22Rv1 (cell line): ENCODE data around the gene FEV.

Experiments used
- H3K27ac ChIP-seq: fragments of 450-650 bp; 2 replicates; pipeline ENCODE4 v1.5.1; 2017
- CTCF ChIP-seq: fragments of 450-650 bp; IDR thresholded peaks from 2 replicates; pipeline ENCODE4 v1.5.1; 2017; ENCODE audit warnings: mild to moderate bottlenecking
- ZFX ChIP-seq: fragments of 450-650 bp; IDR thresholded peaks from 2 replicates; pipeline ENCODE4 v1.6.1; 2017; ENCODE audit warnings: antibody characterized with exemption, borderline replicate concordance

Gene FEV

DNA sequence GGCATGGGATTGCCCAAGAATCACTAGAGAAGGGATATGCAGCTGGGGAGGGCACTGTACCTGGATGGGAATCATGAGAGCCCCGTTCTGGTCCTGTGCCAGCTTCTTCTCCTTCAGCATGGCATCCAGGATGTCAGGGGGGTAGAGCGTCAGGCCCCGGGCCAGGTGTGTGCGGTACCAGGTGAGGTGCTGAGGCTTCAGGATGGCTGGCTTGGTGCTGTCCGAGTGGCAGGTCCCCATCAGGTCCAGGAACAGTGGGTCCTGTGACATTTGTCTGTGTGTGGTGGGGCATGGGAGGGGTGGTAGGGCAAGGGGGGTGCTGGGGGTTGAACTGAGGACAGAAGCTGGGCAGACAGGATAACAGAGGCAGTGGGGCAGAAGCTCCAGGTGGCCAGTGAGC lies 43.2 kb upstream of the FEV start:
- TF ChIP-seq CTCF (no peak), ZFX (no peak)
- no peak overlapping the region for H3K27ac ChIP-seq

- TF ChIP-seq CTCF: no peak
These were observed 42.6 kb upstream of the FEV start for GRCh38 chr2:219027511-219028055.

DNA sequence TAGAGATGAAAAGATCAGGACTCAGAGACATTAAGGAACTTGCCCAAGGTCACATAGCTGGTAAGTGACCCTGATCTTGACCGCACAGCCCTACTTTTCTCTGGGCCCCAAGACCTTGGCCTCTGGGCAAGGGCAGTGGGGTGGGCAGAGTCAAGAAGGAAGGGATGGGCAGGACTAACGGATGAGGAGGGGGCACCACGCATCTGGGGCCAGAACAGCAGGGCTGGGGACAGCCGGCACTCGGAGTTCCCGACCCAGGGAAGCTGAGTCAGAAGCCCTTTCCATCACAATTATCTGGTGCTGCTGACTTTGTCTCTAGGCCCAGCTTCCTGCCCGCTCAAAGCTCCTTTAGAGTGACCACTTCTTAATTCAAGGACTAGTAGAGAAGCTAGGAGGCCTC lies 42.0 kb upstream of the FEV start:
- TF ChIP-seq CTCF (no peak), ZFX (no peak)
- H3K27ac ChIP-seq: no peak overlapping the region

More at GRCh38 chr2:219027511-219028055, 42.6 kb upstream of the FEV start:
- no peak overlapping the region for H3K27ac ChIP-seq

DNA sequence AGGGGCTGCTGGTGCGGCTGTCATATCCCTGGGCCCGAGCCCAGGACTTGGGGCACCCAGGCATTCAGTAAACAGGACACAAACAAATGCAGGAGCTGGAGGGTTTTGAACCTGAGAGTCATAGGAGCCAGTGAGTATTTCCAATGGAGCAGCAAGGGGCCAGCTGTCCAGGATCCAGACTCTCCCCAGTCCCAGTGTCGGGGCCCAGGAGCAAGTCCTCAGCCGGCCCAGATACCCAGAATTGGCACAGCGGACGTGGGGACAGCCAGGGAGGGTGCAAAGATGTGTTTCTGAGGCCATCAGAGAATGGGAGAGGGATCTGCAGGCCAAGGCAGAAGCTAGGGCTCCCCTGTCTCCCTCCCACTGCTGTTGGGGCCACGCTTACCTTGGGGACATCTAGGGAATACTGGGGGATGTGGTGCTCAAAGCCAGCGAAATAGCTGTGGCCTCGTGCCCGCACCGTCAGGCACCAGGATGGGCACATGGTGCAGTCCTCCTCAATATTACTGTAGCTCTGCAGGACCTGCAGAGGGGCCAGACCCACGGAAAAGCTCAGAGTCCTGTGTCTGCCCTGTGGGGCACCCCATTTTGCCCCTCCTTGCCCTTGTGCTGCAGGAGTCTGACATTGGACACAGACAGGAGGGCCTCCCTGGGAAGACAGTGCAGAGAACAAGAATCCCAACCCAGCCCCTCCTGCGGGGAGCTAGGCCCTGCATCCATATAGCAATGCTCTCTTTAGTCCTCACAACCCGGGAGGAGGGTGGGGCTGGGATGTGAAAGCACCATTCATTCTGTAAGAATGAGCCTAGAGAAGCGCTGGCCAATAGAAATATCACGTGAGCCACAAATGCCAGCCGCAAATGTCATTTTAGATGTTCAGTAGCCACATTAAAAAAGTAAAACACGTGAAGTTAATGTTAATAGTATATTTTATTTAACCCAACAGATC lies 40.9 kb upstream of the FEV start:
- TF ChIP-seq CTCF (no peak), ZFX (no peak)
- H3K27ac ChIP-seq: no peak overlapping the region

DNA sequence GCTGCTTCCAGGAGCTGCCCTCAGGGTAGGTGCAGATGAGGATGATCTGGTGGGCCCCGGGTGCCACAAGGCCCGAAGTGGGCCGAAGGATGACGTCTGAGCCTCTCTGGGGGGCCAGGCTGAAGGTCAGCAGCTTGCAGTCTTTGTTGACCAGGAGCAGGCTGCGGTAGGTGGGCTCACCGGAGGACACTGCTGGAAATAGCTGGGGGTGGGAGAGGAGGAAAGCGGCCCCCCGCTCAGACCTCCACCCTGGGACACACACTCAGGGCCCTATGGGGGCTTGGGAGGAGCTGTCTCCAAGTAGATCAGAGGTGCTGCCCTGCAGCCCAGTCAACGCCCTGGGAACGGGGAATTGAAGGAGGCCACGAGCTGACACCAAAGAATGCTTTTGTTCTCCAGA lies 39.1 kb upstream of the FEV start:
- TF ChIP-seq ZFX (no peak), CTCF (no peak)

GRCh38 chr2:219023045-219023605 lies 38.1 kb upstream of the FEV start:
- TF ChIP-seq ZFX (no peak), CTCF (no peak)
- no peak overlapping the region for H3K27ac ChIP-seq

More for the DNA sequence above, 39.1 kb upstream of the FEV start:
- H3K27ac ChIP-seq: no peak overlapping the region

DNA sequence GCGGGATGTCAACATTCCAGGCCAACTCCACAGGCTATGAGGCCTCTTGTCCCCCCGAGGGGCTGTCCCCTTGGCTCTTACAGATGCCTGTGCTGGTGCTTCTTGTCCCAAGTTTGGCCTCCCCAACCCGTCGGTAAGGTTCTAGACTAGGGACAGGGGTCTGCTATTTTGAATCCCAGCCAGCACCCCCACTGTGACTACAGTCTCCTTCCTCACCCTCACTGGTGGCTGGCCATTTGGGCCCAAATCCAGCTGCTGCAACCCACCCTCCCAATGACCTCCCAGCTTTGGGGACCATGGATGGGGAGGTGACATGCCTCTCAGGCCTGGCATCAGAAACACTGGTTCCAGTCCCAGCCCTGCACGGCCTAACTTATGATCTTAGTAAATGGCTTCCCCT lies 37.6 kb upstream of the FEV start:
- TF ChIP-seq ZFX: no peak
- TF ChIP-seq CTCF: no peak
- H3K27ac ChIP-seq: no peak overlapping the region
